Gastrocnemius medialis (tissue), 4 donors: ENCODE results near the gene PRRC2B.

Source experiments
- POLR2A ChIP-seq, 2 donors: fragments of 450-650 bp; IDR thresholded peaks; one replicate each; pipeline ENCODE4 v1.6.1; 2017; ENCODE audit warnings: antibody characterized with exemption in 2 of 2, mild to moderate bottlenecking in 2 of 2, moderate library complexity in 2 of 2
- TF ChIP-seq, protein P1 (sequence below), 5 experiments: fragments of 450-650 bp in 3 of 5; fragments of 200-600 bp in 2 of 5; sonication (generic) in 2 of 5; IDR thresholded peaks in 4 of 5; conservative IDR thresholded peaks in 1 of 5; 1 replicate in 4 of 5; 2 replicates in 1 of 5; pipeline ENCODE4 v1.5.1; 2016 to 2019; ENCODE audit warnings: antibody characterized with exemption in 5 of 5, mild to moderate bottlenecking in 3 of 5, moderate library complexity in 3 of 5

DNA sequence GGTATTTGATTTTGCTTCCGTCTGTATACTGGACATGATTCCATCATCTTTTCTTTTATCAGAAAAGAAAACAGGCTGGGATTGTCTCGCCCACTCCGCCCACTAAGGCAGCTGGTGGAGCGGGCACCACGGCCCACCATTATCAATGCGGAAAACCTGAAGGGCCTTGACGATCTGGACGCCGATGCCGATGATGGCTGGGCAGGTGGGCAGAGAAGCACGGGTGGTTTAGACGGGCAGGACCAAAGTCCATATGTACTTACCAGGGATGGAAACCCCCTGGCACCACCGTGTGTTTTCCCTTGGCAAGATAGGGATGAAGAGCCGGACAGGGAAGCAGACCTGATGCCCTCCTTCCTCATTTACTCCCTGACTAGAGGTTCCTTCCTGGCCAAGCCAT is 53.7 kb downstream of the PRRC2B start:
- TF ChIP-seq, protein P1, sequence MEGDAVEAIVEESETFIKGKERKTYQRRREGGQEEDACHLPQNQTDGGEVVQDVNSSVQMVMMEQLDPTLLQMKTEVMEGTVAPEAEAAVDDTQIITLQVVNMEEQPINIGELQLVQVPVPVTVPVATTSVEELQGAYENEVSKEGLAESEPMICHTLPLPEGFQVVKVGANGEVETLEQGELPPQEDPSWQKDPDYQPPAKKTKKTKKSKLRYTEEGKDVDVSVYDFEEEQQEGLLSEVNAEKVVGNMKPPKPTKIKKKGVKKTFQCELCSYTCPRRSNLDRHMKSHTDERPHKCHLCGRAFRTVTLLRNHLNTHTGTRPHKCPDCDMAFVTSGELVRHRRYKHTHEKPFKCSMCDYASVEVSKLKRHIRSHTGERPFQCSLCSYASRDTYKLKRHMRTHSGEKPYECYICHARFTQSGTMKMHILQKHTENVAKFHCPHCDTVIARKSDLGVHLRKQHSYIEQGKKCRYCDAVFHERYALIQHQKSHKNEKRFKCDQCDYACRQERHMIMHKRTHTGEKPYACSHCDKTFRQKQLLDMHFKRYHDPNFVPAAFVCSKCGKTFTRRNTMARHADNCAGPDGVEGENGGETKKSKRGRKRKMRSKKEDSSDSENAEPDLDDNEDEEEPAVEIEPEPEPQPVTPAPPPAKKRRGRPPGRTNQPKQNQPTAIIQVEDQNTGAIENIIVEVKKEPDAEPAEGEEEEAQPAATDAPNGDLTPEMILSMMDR (IDR thresholded peaks at IDR 0.05 in 4 of 5, conservative IDR thresholded peaks at IDR 0.05 in 1 of 5), result no peak
- no peak for TF ChIP-seq POLR2A (IDR thresholded peaks at IDR 0.05)
